Hepatocyte (in vitro differentiated cells): ENCODE data around the gene MIGA1.

ENCODE experiments used
- EZH2 ChIP-seq: fragments of 200-600 bp; sonication (generic); IDR thresholded peaks from 2 replicates; pipeline ENCODE4 v1.6.1; 2016; ENCODE audit warnings: antibody characterized with exemption, mild to moderate bottlenecking, borderline replicate concordance
- EZH2phosphoT487 ChIP-seq: fragments of 200-600 bp; sonication (generic); IDR thresholded peaks from one replicate; pipeline ENCODE4 v1.6.1; 2018; ENCODE audit warnings: antibody characterized with exemption, mild to moderate bottlenecking, low read depth, moderate library complexity; ENCODE audit not compliant: unreplicated experiment, severe bottlenecking
- TF ChIP-seq, protein P1 (sequence below): fragments of 200-600 bp; sonication (generic); IDR thresholded peaks from 2 replicates; pipeline ENCODE4 v1.5.1; 2016; ENCODE audit warnings: antibody characterized with exemption, mild to moderate bottlenecking; ENCODE audit not compliant: poor library complexity

GRCh38 chr1:77858725-77859124 is 79.3 kb downstream of the MIGA1 start:
- TF ChIP-seq, protein P1, sequence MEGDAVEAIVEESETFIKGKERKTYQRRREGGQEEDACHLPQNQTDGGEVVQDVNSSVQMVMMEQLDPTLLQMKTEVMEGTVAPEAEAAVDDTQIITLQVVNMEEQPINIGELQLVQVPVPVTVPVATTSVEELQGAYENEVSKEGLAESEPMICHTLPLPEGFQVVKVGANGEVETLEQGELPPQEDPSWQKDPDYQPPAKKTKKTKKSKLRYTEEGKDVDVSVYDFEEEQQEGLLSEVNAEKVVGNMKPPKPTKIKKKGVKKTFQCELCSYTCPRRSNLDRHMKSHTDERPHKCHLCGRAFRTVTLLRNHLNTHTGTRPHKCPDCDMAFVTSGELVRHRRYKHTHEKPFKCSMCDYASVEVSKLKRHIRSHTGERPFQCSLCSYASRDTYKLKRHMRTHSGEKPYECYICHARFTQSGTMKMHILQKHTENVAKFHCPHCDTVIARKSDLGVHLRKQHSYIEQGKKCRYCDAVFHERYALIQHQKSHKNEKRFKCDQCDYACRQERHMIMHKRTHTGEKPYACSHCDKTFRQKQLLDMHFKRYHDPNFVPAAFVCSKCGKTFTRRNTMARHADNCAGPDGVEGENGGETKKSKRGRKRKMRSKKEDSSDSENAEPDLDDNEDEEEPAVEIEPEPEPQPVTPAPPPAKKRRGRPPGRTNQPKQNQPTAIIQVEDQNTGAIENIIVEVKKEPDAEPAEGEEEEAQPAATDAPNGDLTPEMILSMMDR = no peak
- no peak for TF ChIP-seq EZH2
- TF ChIP-seq EZH2phosphoT487 = no peak
